HG02884 (cell line): ENCODE measurements around the gene VAMP2.

ENCODE experiments used
- ATAC-seq: cut with Tn5 transposase; IDR thresholded peaks from one replicate; pipeline ENCODE4 v1.9.1; 2021; ENCODE audit warnings: mild to moderate bottlenecking, moderate library complexity; ENCODE audit not compliant: unreplicated experiment

Gene VAMP2

GRCh38 chr17:8124350-8125153 is 38.2 kb downstream of the VAMP2 start:
- ATAC-seq, result no peak

- no peak for ATAC-seq
These were observed 38.9 kb downstream of the VAMP2 start, which contains the start of gene HES7 for GRCh38 chr17:8123695-8124349. HES7 (minus strand) TSS chr17:8124106; CDS start chr17:8124084, 22 bp downstream.

GRCh38 chr17:8122924-8123694 is 39.6 kb downstream of the VAMP2 start:
- ATAC-seq, result no peak

- no peak for ATAC-seq
These were observed 40.3 kb downstream of the VAMP2 start for GRCh38 chr17:8122422-8122923.

GRCh38 chr17:8121681-8122421 is 40.9 kb downstream of the VAMP2 start:
- no peak for ATAC-seq

- no peak for ATAC-seq
These were observed 41.4 kb downstream of the VAMP2 start for GRCh38 chr17:8121407-8121680.

GRCh38 chr17:8120520-8121406 is 42.0 kb downstream of the VAMP2 start:
- no peak for ATAC-seq

GRCh38 chr17:8119581-8120519 is 42.9 kb downstream of the VAMP2 start:
- ATAC-seq, result no peak

- ATAC-seq, result no peak
These were observed 43.8 kb downstream of the VAMP2 start for GRCh38 chr17:8118769-8119580.

- no peak for ATAC-seq
These were observed 44.6 kb downstream of the VAMP2 start, which contains the start of gene ALOXE3 for GRCh38 chr17:8117980-8118768. ALOXE3 (minus strand) TSS chr17:8118514; CDS start chr17:8117990, 524 bp downstream.

GRCh38 chr17:8117367-8117979 is 45.3 kb downstream of the VAMP2 start:
- no peak for ATAC-seq

GRCh38 chr17:8116776-8117175 is 46.0 kb downstream of the VAMP2 start:
- ATAC-seq, result no peak

- no peak for ATAC-seq
These were observed 51.8 kb downstream of the VAMP2 start for GRCh38 chr17:8110907-8111306.

- no peak for ATAC-seq
These were observed 52.3 kb downstream of the VAMP2 start for GRCh38 chr17:8110456-8110804.

GRCh38 chr17:8109661-8110455 is 52.9 kb downstream of the VAMP2 start:
- no peak for ATAC-seq
